Measurements from ENCODE around the gene ACE2. TPM values are rescaled to one million over a fixed set of nuclear protein-coding genes. Genes with fewer than 3 reads are reported as not detected.
A peak's percentile ranks its signal among the peaks of the same experiment; 100 is the strongest.

Gene ACE2
- polyA plus RNA-seq, 1 experiment, result not detected

- no peak for TF ChIP-seq CTCF (IDR thresholded peaks at IDR 0.05; ENCODE audit: insufficient read depth, low read depth, low read length)
- no peaks in the 10 kb centered on the region for H3K36me3 ChIP-seq (ENCODE audit: control insufficient read depth, insufficient read depth, low read length)
- H3K4me3 ChIP-seq (ENCODE audit: low read depth, low read length), result no peak overlapping the region
- CTCF ChIA-PET, result no interaction called here
- POLR2A ChIA-PET, result no interaction called here
- no peaks in the 10 kb centered on the region; the same call in 1 of the 2 replicates for H3K27me3 ChIP-seq (ENCODE audit: control insufficient read depth, insufficient read depth, low read length)
- DNase-seq (ENCODE audit: low read depth), result no peak
Observed at GRCh38 chrX:15567267-15567666, 33.5 kb downstream of the ACE2 start.

- DNase-seq (ENCODE audit: low read depth), result no peak
- H3K27me3 ChIP-seq (ENCODE audit: control insufficient read depth, insufficient read depth, low read length), result no peaks in the 10 kb centered on the region; the same call in 1 of the 2 replicates
- no peak for TF ChIP-seq CTCF (IDR thresholded peaks at IDR 0.05; ENCODE audit: insufficient read depth, low read depth, low read length)
- ChIA-PET POLR2A (no interaction called here), CTCF (interaction anchor here (1.7 kb wide), 1 partner anchor 95 kb away, joined by 7 read pairs; no protein-coding TSS in a partner anchor)
- H3K36me3 ChIP-seq (ENCODE audit: control insufficient read depth, insufficient read depth, low read length), result no peaks in the 10 kb centered on the region
- no peak overlapping the region for H3K4me3 ChIP-seq (ENCODE audit: low read depth, low read length)
Observed at GRCh38 chrX:15566244-15566643, 34.5 kb downstream of the ACE2 start.

GRCh38 chrX:15564981-15565579 is 35.7 kb downstream of the ACE2 start:
- TF ChIP-seq CTCF (IDR thresholded peaks at IDR 0.05; ENCODE audit: insufficient read depth, low read depth, low read length), result peak; percentile 60
- no peaks in the 10 kb centered on the region for H3K27me3 ChIP-seq (ENCODE audit: control insufficient read depth, insufficient read depth, low read length)
- H3K36me3 ChIP-seq (ENCODE audit: control insufficient read depth, insufficient read depth, low read length), result no peaks in the 10 kb centered on the region
- H3K4me3 ChIP-seq (ENCODE audit: low read depth, low read length), result no peak overlapping the region
- peak; percentile 2 for DNase-seq (ENCODE audit: low read depth)
- ChIA-PET CTCF (interaction anchor here (0.6 to 1.7 kb wide), 10 partner anchors 15 to 265 kb away, joined by 3 to 7 read pairs (median 3); partner anchors contain the start of gene PIR), POLR2A (no interaction called here)

- DNase-seq (ENCODE audit: low read depth), result no peak
- no peaks in the 10 kb centered on the region for H3K27me3 ChIP-seq (ENCODE audit: control insufficient read depth, insufficient read depth, low read length)
- no peak for TF ChIP-seq CTCF (IDR thresholded peaks at IDR 0.05; ENCODE audit: insufficient read depth, low read depth, low read length)
- no peaks in the 10 kb centered on the region for H3K36me3 ChIP-seq (ENCODE audit: control insufficient read depth, insufficient read depth, low read length)
- CTCF ChIA-PET, result interaction anchor here (0.7 to 0.9 kb wide), 3 partner anchors 88 to 95 kb away, joined by 3 to 4 read pairs (median 4); no protein-coding TSS in a partner anchor
- no peak overlapping the region for H3K4me3 ChIP-seq (ENCODE audit: low read depth, low read length)
- POLR2A ChIA-PET, result no interaction called here
Observed at GRCh38 chrX:15563056-15563455, 37.7 kb downstream of the ACE2 start.

- H3K36me3 ChIP-seq (ENCODE audit: control insufficient read depth, insufficient read depth, low read length), result no peaks in the 10 kb centered on the region
- no peak for TF ChIP-seq CTCF (IDR thresholded peaks at IDR 0.05; ENCODE audit: insufficient read depth, low read depth, low read length)
- DNase-seq (ENCODE audit: low read depth), result no peak
- CTCF ChIA-PET, result no interaction called here
- H3K27me3 ChIP-seq (ENCODE audit: control insufficient read depth, insufficient read depth, low read length), result no peaks in the 10 kb centered on the region
- H3K4me3 ChIP-seq (ENCODE audit: low read depth, low read length), result no peak overlapping the region
- POLR2A ChIA-PET, result no interaction called here
Observed at GRCh38 chrX:15560924-15561323, 39.8 kb downstream of the ACE2 start.

Measured in BJ (cell line).